MCF 10A (cell line): ENCODE data around the gene COPG2. TPM values are rescaled to one million over a fixed set of nuclear protein-coding genes. Genes with fewer than 3 reads are reported as not detected.
A peak's percentile ranks its signal among the peaks of the same experiment; 100 is the strongest.

ENCODE experiments used
- BruUV-seq: library from RNA; stranded (reverse); fragments of 400-500 nt; replicated peaks from 2 replicates; lab custom pipeline; 2021; lab: Mats Ljungman, UMichigan
- CTCF ChIA-PET: fragments of 300-600 bp; sonication (Branson Sonifier 250); formaldehyde crosslinking; extraction: SDS; loops from one replicate; lab custom pipeline; 2021; ENCODE audit warnings: antibody characterized with exemption, inconsistent platforms; lab: Yijun Ruan, JAX
- POLR2A ChIA-PET: fragments of 300-600, 350-650 bp; sonication (Branson Sonifier 250); formaldehyde crosslinking; extraction: SDS; loops from one replicate; lab custom pipeline; 2020; ENCODE audit warnings: antibody characterized with exemption, inconsistent platforms; lab: Yijun Ruan, JAX
- DNase-seq: peaks from one replicate; pipeline ENCODE4 v3.0.0-alpha.2; 2018; ENCODE audit not compliant: unreplicated experiment
- H3K27ac Mint-ChIP-seq: one replicate; pipeline ENCODE4 v1.8.0; 2022; ENCODE audit warnings: mild to moderate bottlenecking, low read depth, mixed read lengths; ENCODE audit not compliant: unreplicated experiment
- H3K27me3 Mint-ChIP-seq: one replicate; pipeline ENCODE4 v1.8.0; 2022; ENCODE audit warnings: mixed read lengths; ENCODE audit not compliant: insufficient read depth, unreplicated experiment
- H3K36me3 Mint-ChIP-seq: one replicate; pipeline ENCODE4 v1.8.0; 2022; ENCODE audit warnings: mild to moderate bottlenecking, moderate library complexity, mixed read lengths; ENCODE audit not compliant: insufficient read depth, unreplicated experiment
- H3K4me1 Mint-ChIP-seq: one replicate; pipeline ENCODE4 v1.8.0; 2022; ENCODE audit warnings: mixed read lengths; ENCODE audit not compliant: insufficient read depth, unreplicated experiment
- H3K4me3 Mint-ChIP-seq: one replicate; pipeline ENCODE4 v1.8.0; 2022; ENCODE audit warnings: mild to moderate bottlenecking, moderate library complexity, mixed read lengths; ENCODE audit not compliant: unreplicated experiment
- H3K9me3 Mint-ChIP-seq: one replicate; pipeline ENCODE4 v1.8.0; 2022; ENCODE audit warnings: mixed read lengths; ENCODE audit not compliant: unreplicated experiment
- intact Hi-C: fragments of 100-400 bp; cut with micrococcal nuclease; formaldehyde crosslinking; loops from 2 replicates; pipeline ENCODE4 v1.14.1; 2022
- total RNA-seq: library from RNA; stranded (reverse); gene quantifications from 2 replicates; pipeline ENCODE4 v1.2.3, GENCODE V29; 2022
- TF ChIP-seq, protein P1 (sequence below): fragments of 200-600 bp; IDR thresholded peaks from one replicate; pipeline ENCODE4 v1.8.0; 2022; ENCODE audit warnings: antibody characterized with exemption, mild to moderate bottlenecking; ENCODE audit not compliant: unreplicated experiment

COPG2 gene
- total RNA-seq, 1 experiment from 2014 or later: 24.7 TPM

DNA sequence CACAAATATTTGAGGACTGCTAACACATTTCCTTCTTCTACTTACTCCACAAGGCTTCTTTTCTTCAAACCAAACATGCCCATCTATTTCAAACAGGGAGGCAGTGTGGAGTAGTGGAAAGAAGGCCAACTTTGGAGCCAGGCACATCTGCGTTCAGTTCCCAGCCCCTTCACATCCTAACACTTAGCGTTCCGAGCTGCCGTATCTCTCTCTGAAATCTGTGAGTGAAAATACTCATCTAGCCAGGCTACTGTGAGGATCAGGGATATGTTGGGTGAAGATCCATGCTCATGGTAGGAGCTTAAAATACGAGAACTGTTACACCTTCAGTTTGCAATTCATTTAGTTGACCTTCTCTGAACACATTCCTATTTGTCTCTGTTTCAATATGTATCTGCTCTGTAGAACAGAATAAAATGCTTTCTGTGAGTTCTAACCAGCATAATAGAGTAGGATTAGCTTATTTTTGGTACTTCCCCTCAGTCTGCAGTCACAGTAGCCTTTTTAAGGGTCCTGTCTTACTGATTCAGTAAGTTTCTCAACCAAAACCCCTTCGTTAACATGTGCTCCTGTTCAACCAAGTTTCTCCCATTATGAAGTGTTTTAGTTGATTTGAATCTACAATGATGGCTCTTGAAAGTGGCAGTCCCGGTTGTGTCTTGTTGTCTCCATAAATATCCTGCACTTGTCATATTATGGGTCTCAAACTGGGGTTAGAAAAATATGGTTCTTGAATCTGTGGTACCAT, 180.0 kb downstream of the COPG2 start:
- no TSS peak for BruUV-seq
- no peak for DNase-seq
- Mint-ChIP-seq H3K36me3 (peaks cover 9% of the 10 kb centered on the region), H3K27ac (no peak overlapping the region), H3K9me3 (peaks cover 10% of the 10 kb centered on the region), H3K27me3 (no peaks in the 10 kb centered on the region), H3K4me3 (no peak overlapping the region), H3K4me1 (peaks cover 33% of the 10 kb centered on the region)
- TF ChIP-seq, protein P1, sequence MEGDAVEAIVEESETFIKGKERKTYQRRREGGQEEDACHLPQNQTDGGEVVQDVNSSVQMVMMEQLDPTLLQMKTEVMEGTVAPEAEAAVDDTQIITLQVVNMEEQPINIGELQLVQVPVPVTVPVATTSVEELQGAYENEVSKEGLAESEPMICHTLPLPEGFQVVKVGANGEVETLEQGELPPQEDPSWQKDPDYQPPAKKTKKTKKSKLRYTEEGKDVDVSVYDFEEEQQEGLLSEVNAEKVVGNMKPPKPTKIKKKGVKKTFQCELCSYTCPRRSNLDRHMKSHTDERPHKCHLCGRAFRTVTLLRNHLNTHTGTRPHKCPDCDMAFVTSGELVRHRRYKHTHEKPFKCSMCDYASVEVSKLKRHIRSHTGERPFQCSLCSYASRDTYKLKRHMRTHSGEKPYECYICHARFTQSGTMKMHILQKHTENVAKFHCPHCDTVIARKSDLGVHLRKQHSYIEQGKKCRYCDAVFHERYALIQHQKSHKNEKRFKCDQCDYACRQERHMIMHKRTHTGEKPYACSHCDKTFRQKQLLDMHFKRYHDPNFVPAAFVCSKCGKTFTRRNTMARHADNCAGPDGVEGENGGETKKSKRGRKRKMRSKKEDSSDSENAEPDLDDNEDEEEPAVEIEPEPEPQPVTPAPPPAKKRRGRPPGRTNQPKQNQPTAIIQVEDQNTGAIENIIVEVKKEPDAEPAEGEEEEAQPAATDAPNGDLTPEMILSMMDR: no peak
- CTCF ChIA-PET: interaction anchor here (0.7 to 0.9 kb wide), 3 partner anchors 15 to 427 kb away, joined by 3 read pairs; no protein-coding TSS in a partner anchor
- POLR2A ChIA-PET: interaction anchor here (0.6 to 1.5 kb wide), 2 partner anchors 9 to 97 kb away, joined by 3 read pairs; no protein-coding TSS in a partner anchor
- intact Hi-C loops: loop anchor here (10.0 kb wide), 1 partner anchor 414 kb away; the partner anchor contains the start of gene KLHDC10

DNA sequence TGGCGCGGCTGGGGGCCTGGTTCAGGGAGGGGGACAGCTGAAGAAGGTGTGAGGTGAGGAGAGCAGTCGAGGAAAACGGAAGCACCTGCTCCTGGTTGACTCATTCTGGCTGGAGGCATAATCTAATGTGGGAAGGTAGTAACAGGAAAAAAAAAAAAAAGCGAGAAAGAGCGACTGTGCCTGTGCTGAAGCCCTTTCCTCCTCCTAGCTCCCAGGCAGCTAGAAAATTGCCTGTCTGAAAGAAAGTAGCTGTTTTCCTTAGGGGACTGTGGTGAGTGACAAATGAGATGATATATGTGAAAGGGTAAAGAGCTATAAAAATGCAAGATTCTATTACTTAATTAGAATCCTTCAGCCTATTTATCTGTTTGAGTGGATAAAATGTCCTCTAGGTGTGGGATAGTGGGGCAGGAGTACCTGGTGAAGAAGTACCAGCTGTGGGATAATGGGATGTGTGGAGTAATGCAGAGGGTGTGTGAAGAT, 181.6 kb downstream of the COPG2 start:
- peak overlapping the region; percentile 91 for H3K27ac Mint-ChIP-seq
- no peaks in the 10 kb centered on the region for H3K27me3 Mint-ChIP-seq
- no peaks in the 10 kb centered on the region for H3K36me3 Mint-ChIP-seq
- CTCF ChIA-PET: interaction anchor here (0.5 to 0.8 kb wide), 6 partner anchors 17 to 352 kb away, joined by 3 to 4 read pairs (median 3); no protein-coding TSS in a partner anchor
- POLR2A ChIA-PET: interaction anchor here (0.5 to 1.2 kb wide), 6 partner anchors 20 to 281 kb away, joined by 3 to 5 read pairs (median 4); no protein-coding TSS in a partner anchor
- peak overlapping the region; percentile 93 for H3K4me3 Mint-ChIP-seq
- peaks cover 33% of the 10 kb centered on the region for H3K4me1 Mint-ChIP-seq
- TF ChIP-seq, protein P1: no peak
- no TSS peak for BruUV-seq
- DNase-seq: peak; percentile 63
- peaks cover 10% of the 10 kb centered on the region for H3K9me3 Mint-ChIP-seq
- intact Hi-C loops: loop anchor here (1.0 to 10.0 kb wide), 3 partner anchors 124 to 412 kb away; partner anchors contain the start of gene KLHDC10

DNA sequence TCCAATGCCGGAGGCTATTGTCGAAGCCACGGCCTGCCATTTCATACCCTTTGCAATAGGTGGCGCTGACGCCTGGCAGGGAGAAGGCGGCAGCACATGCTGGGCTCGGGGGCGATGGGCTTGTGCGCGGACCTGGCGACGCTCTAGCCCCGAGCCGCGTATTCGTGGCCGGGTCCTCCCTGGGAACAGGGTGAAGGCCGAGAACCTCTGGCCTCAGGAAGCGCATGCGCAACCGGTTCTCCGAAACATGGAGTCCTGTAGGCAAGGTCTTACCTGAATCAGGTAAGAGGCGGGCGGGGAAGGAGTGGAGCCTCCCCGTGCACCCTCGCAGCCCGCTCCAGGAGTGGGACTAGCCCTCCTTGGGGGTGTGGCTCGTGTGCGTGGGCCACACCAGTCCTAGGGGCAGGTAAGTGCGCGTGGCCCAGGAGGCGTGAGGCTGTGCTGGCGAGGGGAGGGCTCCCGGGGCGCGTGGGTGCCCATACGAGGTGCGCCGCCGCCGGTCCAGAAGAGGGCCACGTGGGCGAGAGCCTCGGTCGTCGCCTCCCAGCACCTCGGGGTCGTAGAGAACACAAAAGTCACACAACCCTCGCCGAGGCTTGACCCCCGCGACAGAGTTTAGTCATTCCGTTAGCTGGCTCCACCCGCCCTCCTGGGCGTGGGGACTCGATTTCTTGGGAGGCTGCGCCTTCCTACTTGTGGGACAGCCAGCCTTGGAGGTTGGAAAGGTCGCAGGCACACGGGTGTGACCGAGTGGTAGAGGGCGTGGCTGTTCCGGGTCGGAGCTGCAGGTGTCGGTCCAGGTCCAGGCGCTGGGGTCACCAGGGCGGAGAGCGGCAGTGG, 182.2 kb downstream of the COPG2 start:
- Mint-ChIP-seq H3K9me3 (peaks cover 10% of the 10 kb centered on the region), H3K4me1 (peaks cover 33% of the 10 kb centered on the region), H3K27ac (peak overlapping the region; percentile 91), H3K27me3 (no peaks in the 10 kb centered on the region), H3K36me3 (no peaks in the 10 kb centered on the region), H3K4me3 (peak overlapping the region; percentile 93)
- CTCF ChIA-PET: interaction anchor here (0.7 kb wide), 2 partner anchors 18 to 352 kb away, joined by 3 to 4 read pairs; no protein-coding TSS in a partner anchor
- POLR2A ChIA-PET: interaction anchor here (0.6 to 1.2 kb wide), 4 partner anchors 20 to 281 kb away, joined by 3 to 5 read pairs (median 4); no protein-coding TSS in a partner anchor
- intact Hi-C loops: loop anchor here (1.0 to 10.0 kb wide), 3 partner anchors 124 to 412 kb away; partner anchors contain the start of gene KLHDC10
- DNase-seq: peak; percentile 89
- TSS peak; percentile 44 for BruUV-seq
- TF ChIP-seq, protein P1: peak; percentile 83
